Loucy (cell line): ENCODE measurements around the gene HSPG2.

ENCODE experiments used
- CTCF ChIP-seq: fragments of 200-600 bp; sonication (generic); conservative IDR thresholded peaks from 2 replicates; pipeline ENCODE4 v1.5.1; 2014; ENCODE audit warnings: mild to moderate bottlenecking, antibody characterized with exemption, low read length
- EZH2phosphoT487 ChIP-seq: fragments of 200-600 bp; IDR thresholded peaks from 2 replicates; pipeline ENCODE4 v1.6.1; 2018; ENCODE audit warnings: antibody characterized with exemption, mild to moderate bottlenecking, moderate library complexity, borderline replicate concordance

- TF ChIP-seq EZH2phosphoT487: no peak
- no peak for TF ChIP-seq CTCF
These were observed 111.7 kb downstream of the HSPG2 start for GRCh38 chr1:21825393-21825792.
